T-cell (primary cell): Measurements from ENCODE around the gene VPS16. TPM values are rescaled to one million over a fixed set of nuclear protein-coding genes. Genes with fewer than 3 reads are reported as not detected.
A peak's percentile ranks its signal among the peaks of the same experiment; 100 is the strongest.

Experiments
- ATAC-seq, 4 experiments: fragments of 200-7000 bp in 3 of 4; fragments of 150-1000 bp in 1 of 4; cut with Tn5 transposase; replicated peaks in 1 of 4; 1 replicate in 3 of 4; 2 replicates in 1 of 4; pipeline ENCODE4 v1.10.0; 2021; ENCODE audit warnings: moderate library complexity in 3 of 4, mild to moderate bottlenecking in 2 of 4, moderate number of reproducible peaks in 1 of 4
- CTCF ChIA-PET, 2 donors: fragments of 300-600 bp; sonication (Branson Sonifier 250); formaldehyde crosslinking; loops; one replicate each; lab custom pipeline; 2022; ENCODE audit warnings: antibody characterized with exemption in 2 of 2; lab: Charles Lee
- POLR2A ChIA-PET, 2 donors: fragments of 300-600 bp; sonication (Branson Sonifier 250); formaldehyde crosslinking; loops; one replicate each; lab custom pipeline; 2022; ENCODE audit warnings: antibody characterized with exemption in 2 of 2; lab: Charles Lee
- DNase-seq, 35 experiments: peaks; one replicate each; pipeline versions ENCODE4 v3.0.0 to v3.0.0-alpha.2; 2013 to 2023
- H3K27ac ChIP-seq: one replicate; pipeline ENCODE4 v1.5.1; 2013; ENCODE audit warnings: low read length
- H3K27me3 ChIP-seq, 2 experiments: replicated peaks in 1 of 2; 1 replicate in 1 of 2; 2 replicates in 1 of 2; pipeline versions ENCODE4 v1.6.1 to v1.7.0; 2013; ENCODE audit warnings: low read length in 1 of 2, mixed read lengths in 1 of 2; ENCODE audit not compliant: control insufficient read depth in 2 of 2, insufficient read depth in 2 of 2; ENCODE audit errors: extremely low read depth in 1 of 2
- H3K36me3 ChIP-seq, 2 donors: 1 replicate in 1 of 2; 2 replicates in 1 of 2; pipeline versions ENCODE4 v1.6.1 to v1.7.0; 2013; ENCODE audit warnings: low read length in 1 of 2; ENCODE audit not compliant: control insufficient read depth in 2 of 2, insufficient read depth in 1 of 2; ENCODE audit errors: extremely low read depth in 1 of 2
- H3K4me1 ChIP-seq, 2 experiments: 1 replicate in 1 of 2; 2 replicates in 1 of 2; pipeline versions ENCODE4 v1.6.1 to v1.7.0; 2013; ENCODE audit warnings: low read length in 2 of 2, mixed read lengths in 1 of 2; ENCODE audit not compliant: insufficient read depth in 2 of 2, control insufficient read depth in 1 of 2; ENCODE audit errors: extremely low read depth in 1 of 2
- H3K4me3 ChIP-seq, 2 donors: 1 replicate in 1 of 2; 2 replicates in 1 of 2; pipeline versions ENCODE4 v1.5.1 to v1.7.0; 2013; ENCODE audit warnings: mild to moderate bottlenecking in 2 of 2, low read length in 1 of 2, moderate library complexity in 1 of 2; ENCODE audit not compliant: control insufficient read depth in 1 of 2; ENCODE audit errors: extremely low read depth in 1 of 2
- H3K9me3 ChIP-seq: 2 replicates; pipeline ENCODE4 v1.7.0; 2013
- H3K27ac Mint-ChIP-seq, 2 donors: one replicate each; pipeline ENCODE4 v1.8.0; 2020 to 2021; ENCODE audit warnings: mild to moderate bottlenecking in 2 of 2, mixed read lengths in 2 of 2
- H3K27me3 Mint-ChIP-seq, 2 donors: one replicate each; pipeline ENCODE4 v1.8.0; 2021 to 2022; ENCODE audit warnings: mixed read lengths in 2 of 2
- H3K36me3 Mint-ChIP-seq: one replicate; pipeline ENCODE4 v1.8.0; 2021; ENCODE audit warnings: mixed read lengths
- H3K4me1 Mint-ChIP-seq, 3 donors: one replicate each; pipeline ENCODE4 v1.8.0; 2020 to 2022; ENCODE audit warnings: mixed read lengths in 3 of 3, mild to moderate bottlenecking in 1 of 3
- H3K4me3 Mint-ChIP-seq, 3 donors: one replicate each; pipeline ENCODE4 v1.8.0; 2020 to 2022; ENCODE audit warnings: mild to moderate bottlenecking in 3 of 3, mixed read lengths in 3 of 3, moderate library complexity in 3 of 3
- H3K9me3 Mint-ChIP-seq, 3 donors: one replicate each; pipeline ENCODE4 v1.8.0; 2020 to 2022; ENCODE audit warnings: mixed read lengths in 3 of 3
- WGBS: methylation state at CpG from one replicate; pipeline ENCODE4 v1.1.5; 2013; ENCODE audit warnings: missing lambda C conversion rate; ENCODE audit not compliant: insufficient coverage; 5-methylcytosine and 5-hydroxymethylcytosine counted together
- total RNA-seq, 35 experiments: library from RNA in 6 of 35; stranded (reverse) in 6 of 35; fragments of 120-200 nt in 1 of 35; gene quantifications; one replicate each; pipeline versions ENCODE4 v1.2.1 to v1.2.4 and lab custom pipeline; 2013 to 2026

VPS16 gene
- total RNA-seq, 5 donors from 2014 or later (not counting 1 experiment from before 2014, with no cell fraction given), result 44.5 to 72.2 (median 68.2) TPM

DNA sequence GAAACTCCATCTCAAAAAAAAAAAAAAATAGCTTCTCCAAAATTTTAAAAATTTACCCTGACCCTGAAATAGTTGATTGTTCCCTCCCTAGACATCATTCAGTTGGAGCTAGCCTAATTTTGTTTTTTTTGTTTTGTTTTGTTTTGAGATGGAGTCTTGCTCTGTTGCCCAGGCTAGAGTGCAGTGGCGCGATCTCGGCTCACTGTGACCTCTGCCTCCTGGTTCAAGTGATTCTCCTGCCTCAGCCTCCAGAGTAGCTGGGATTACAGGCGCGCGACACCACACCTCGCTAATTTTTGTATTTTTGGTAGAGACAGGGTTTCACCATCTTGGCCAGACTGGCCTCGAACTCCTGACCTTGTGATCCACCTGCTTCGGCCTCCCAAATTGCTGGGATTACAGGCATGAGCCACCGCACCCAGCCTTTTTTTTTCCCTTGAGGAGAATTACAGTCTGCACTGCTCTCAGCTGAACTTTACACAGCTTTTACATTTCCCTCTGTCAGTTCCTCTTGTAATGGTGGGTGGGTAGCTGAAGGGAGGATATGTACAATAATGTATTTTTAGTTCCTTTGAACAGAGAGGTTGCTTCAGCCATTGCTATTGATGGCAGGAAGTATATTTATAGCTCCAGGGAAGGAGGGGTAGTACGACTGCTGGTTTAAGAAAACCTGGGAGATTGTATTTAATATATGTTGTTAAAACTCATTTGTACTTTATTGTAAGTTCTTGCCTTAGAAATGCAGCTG, 60.5 kb downstream of the VPS16 start:
- H3K36me3 ChIP-seq, result no peaks in the 10 kb centered on the region
- DNase-seq (no peak), ATAC-seq (peak; percentile 15 to 81 (median 48))
- no peaks in the 10 kb centered on the region for H3K9me3 ChIP-seq
- ChIA-PET CTCF (no interaction called here), POLR2A (interaction anchor here in 1 of 2 donors (0.6 kb wide), 1 partner anchor 32 kb away, joined by 7 read pairs; no protein-coding TSS in a partner anchor)
- no peaks in the 10 kb centered on the region for H3K27me3 Mint-ChIP-seq
- peak overlapping the region in 1 of 2 donors; percentile 35 for H3K4me3 ChIP-seq
- H3K4me1 ChIP-seq, result peaks cover 18 to 23% of the 10 kb centered on the region in 2 experiments
- no peak overlapping the region for H3K27ac ChIP-seq
- peaks cover 62 to 78% (median 64%) of the 10 kb centered on the region in 3 donors for H3K4me1 Mint-ChIP-seq
- peaks cover 12% of the 10 kb centered on the region for H3K36me3 Mint-ChIP-seq
- H3K4me3 Mint-ChIP-seq, result peak overlapping the region in 1 of 3 donors; percentile 76
- H3K27ac Mint-ChIP-seq, result peak overlapping the region; percentile 17 to 18
- no peaks in the 10 kb centered on the region for H3K27me3 ChIP-seq
- WGBS, result 77% methylated on average over 6 of the region's 11 CpGs
- H3K9me3 Mint-ChIP-seq, result no peaks in the 10 kb centered on the region

DNA sequence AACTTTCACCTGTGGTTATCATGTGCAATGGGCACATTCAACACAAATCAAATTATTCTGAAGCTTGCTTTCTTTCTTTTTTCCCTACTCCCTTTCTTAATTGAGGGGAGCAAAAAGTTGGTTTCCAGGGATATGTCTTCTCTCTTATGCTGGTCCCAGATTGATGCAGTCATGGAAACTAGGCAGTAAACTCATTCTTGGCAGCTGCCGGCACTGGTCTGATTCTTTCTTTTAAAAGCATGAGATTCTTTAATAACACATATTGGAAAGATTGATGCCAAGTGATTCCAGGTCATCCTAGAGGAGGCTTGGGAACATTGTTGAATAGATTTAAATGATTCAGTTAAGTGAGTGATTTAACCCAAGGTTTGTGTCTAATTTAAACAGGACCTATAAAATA, 61.7 kb downstream of the VPS16 start:
- WGBS, result no CpG with 5 or more reads among the region's 1 CpG
- no peak overlapping the region for H3K27ac Mint-ChIP-seq
- no peaks in the 10 kb centered on the region for H3K9me3 Mint-ChIP-seq
- DNase-seq, result no peak
- ChIA-PET CTCF (no interaction called here), POLR2A (no interaction called here)
- Histone ChIP-seq H3K9me3 (no peaks in the 10 kb centered on the region), H3K27ac (no peak overlapping the region), H3K4me1 (peaks cover 18 to 23% of the 10 kb centered on the region in 2 experiments), H3K36me3 (no peaks in the 10 kb centered on the region), H3K27me3 (no peaks in the 10 kb centered on the region), H3K4me3 (no peak overlapping the region)
- ATAC-seq, result no peak
- no peak overlapping the region for H3K4me3 Mint-ChIP-seq
- H3K36me3 Mint-ChIP-seq, result peaks cover 4% of the 10 kb centered on the region
- H3K27me3 Mint-ChIP-seq, result no peaks in the 10 kb centered on the region
- H3K4me1 Mint-ChIP-seq, result peaks cover 57 to 73% (median 61%) of the 10 kb centered on the region in 3 donors

DNA sequence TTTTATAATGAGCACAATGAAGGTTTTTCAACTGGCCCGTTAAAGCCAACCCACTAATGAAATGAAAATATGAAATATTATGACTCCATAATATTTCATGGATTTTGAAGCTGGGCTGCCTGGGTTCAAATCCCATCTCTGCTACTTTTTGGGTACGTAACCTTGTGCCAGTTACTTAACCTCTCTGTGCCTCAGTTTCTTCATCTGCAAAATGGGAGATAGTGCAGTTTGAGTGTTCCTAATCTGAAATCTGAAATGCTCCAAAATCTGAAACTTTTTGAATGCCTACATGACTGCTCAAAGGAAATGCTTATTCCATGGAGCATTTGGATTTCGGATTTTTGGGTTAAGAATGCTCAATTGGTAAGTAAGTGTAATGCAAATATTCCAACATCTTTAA, 62.3 kb downstream of the VPS16 start:
- WGBS, result no CpG with 5 or more reads among the region's 3 CpGs
- H3K4me1 ChIP-seq, result peaks cover 18 to 23% of the 10 kb centered on the region in 2 experiments
- no peak overlapping the region for H3K27ac Mint-ChIP-seq
- POLR2A ChIA-PET, result no interaction called here
- H3K4me3 Mint-ChIP-seq, result no peak overlapping the region
- no peaks in the 10 kb centered on the region for H3K36me3 ChIP-seq
- H3K27me3 ChIP-seq, result no peaks in the 10 kb centered on the region
- H3K27me3 Mint-ChIP-seq, result no peaks in the 10 kb centered on the region
- ATAC-seq, result no peak
- CTCF ChIA-PET, result no interaction called here
- H3K27ac ChIP-seq, result no peak overlapping the region
- peaks cover 4% of the 10 kb centered on the region for H3K36me3 Mint-ChIP-seq
- peaks cover 55 to 73% (median 62%) of the 10 kb centered on the region in 3 donors for H3K4me1 Mint-ChIP-seq
- H3K9me3 ChIP-seq, result no peaks in the 10 kb centered on the region
- H3K9me3 Mint-ChIP-seq, result no peaks in the 10 kb centered on the region
- no peak overlapping the region for H3K4me3 ChIP-seq
- DNase-seq, result no peak

GRCh38 chr20:2903686-2904085, 63.1 kb downstream of the VPS16 start:
- no peaks in the 10 kb centered on the region for H3K9me3 ChIP-seq
- CTCF ChIA-PET, result no interaction called here
- H3K4me1 ChIP-seq, result peaks cover 18 to 21% of the 10 kb centered on the region in 2 experiments
- no peak for DNase-seq
- POLR2A ChIA-PET, result no interaction called here
- H3K4me1 Mint-ChIP-seq, result peaks cover 54 to 76% (median 62%) of the 10 kb centered on the region in 3 donors
- H3K9me3 Mint-ChIP-seq, result no peaks in the 10 kb centered on the region
- H3K27me3 ChIP-seq, result no peaks in the 10 kb centered on the region
- peaks cover 4% of the 10 kb centered on the region for H3K36me3 Mint-ChIP-seq
- H3K4me3 ChIP-seq, result no peak overlapping the region
- no peak overlapping the region for H3K4me3 Mint-ChIP-seq
- no peaks in the 10 kb centered on the region for H3K27me3 Mint-ChIP-seq
- no peak overlapping the region for H3K27ac Mint-ChIP-seq
- ATAC-seq, result no peak
- no peaks in the 10 kb centered on the region for H3K36me3 ChIP-seq
- H3K27ac ChIP-seq, result no peak overlapping the region
- WGBS, result 100% methylated on average over 1 of the region's 6 CpGs

GRCh38 chr20:2907519-2907918, 67.0 kb downstream of the VPS16 start:
- no peak overlapping the region for H3K27ac ChIP-seq
- no peaks in the 10 kb centered on the region for H3K9me3 ChIP-seq
- CTCF ChIA-PET, result no interaction called here
- no peak overlapping the region for H3K4me3 ChIP-seq
- Mint-ChIP-seq H3K9me3 (no peaks in the 10 kb centered on the region), H3K27ac (no peak overlapping the region), H3K4me3 (no peak overlapping the region), H3K36me3 (peaks cover 7% of the 10 kb centered on the region), H3K4me1 (peaks cover 21 to 38% (median 30%) of the 10 kb centered on the region in 3 donors), H3K27me3 (no peaks in the 10 kb centered on the region)
- no peaks in the 10 kb centered on the region for H3K4me1 ChIP-seq
- POLR2A ChIA-PET, result no interaction called here
- H3K36me3 ChIP-seq, result no peaks in the 10 kb centered on the region
- no peak for ATAC-seq
- no peaks in the 10 kb centered on the region for H3K27me3 ChIP-seq
- DNase-seq, result no peak
- WGBS, result no CpG with 5 or more reads among the region's 3 CpGs

- H3K36me3 ChIP-seq, result no peaks in the 10 kb centered on the region
- no peaks in the 10 kb centered on the region for H3K27me3 ChIP-seq
- Mint-ChIP-seq H3K9me3 (no peaks in the 10 kb centered on the region), H3K4me3 (no peak overlapping the region), H3K4me1 (peaks cover 8 to 17% (median 16%) of the 10 kb centered on the region in 3 donors), H3K27ac (no peak overlapping the region), H3K27me3 (no peaks in the 10 kb centered on the region), H3K36me3 (peaks cover 7% of the 10 kb centered on the region)
- no peak overlapping the region for H3K27ac ChIP-seq
- no peaks in the 10 kb centered on the region for H3K4me1 ChIP-seq
- no peaks in the 10 kb centered on the region for H3K9me3 ChIP-seq
- CTCF ChIA-PET, result no interaction called here
- no peak for DNase-seq
- no CpG with 5 or more reads among the region's 2 CpGs for WGBS
- no peak for ATAC-seq
- H3K4me3 ChIP-seq, result no peak overlapping the region
- POLR2A ChIA-PET, result no interaction called here
Observed at GRCh38 chr20:2909953-2910352, 69.4 kb downstream of the VPS16 start.
